Tibial artery (tissue), 4 donors: Measurements from ENCODE around the gene GPX3.

ENCODE experiments used
- DNase-seq, 2 donors: peaks; one replicate each; pipeline ENCODE4 v3.0.0-alpha.2; 2019
- H3K27ac ChIP-seq, 2 donors: fragments of 200-600 bp; sonication (generic) in 1 of 2; 1 replicate in 1 of 2; 2 replicates in 1 of 2; pipeline ENCODE4 v1.5.1; 2018 to 2019; ENCODE audit warnings: mild to moderate bottlenecking in 1 of 2
- H3K27me3 ChIP-seq, 2 donors: fragments of 200-600 bp; sonication (generic) in 1 of 2; one replicate each; pipeline versions ENCODE4 v1.5.1 to v1.6.0; 2016 to 2019
- H3K36me3 ChIP-seq, 3 donors: fragments of 200-600 bp; sonication (generic) in 2 of 3; one replicate each; pipeline ENCODE4 v1.5.1; 2016 to 2019; ENCODE audit warnings: mild to moderate bottlenecking in 2 of 3
- H3K4me1 ChIP-seq, 4 donors: fragments of 200-600 bp; sonication (generic) in 2 of 4; 1 replicate in 3 of 4; 2 replicates in 1 of 4; pipeline ENCODE4 v1.5.1; 2016 to 2019
- H3K4me3 ChIP-seq, 2 donors: fragments of 200-600 bp; sonication (generic) in 1 of 2; 1 replicate in 1 of 2; 2 replicates in 1 of 2; pipeline ENCODE4 v1.5.1; 2018 to 2019; ENCODE audit warnings: mild to moderate bottlenecking in 2 of 2
- H3K9me3 ChIP-seq, 3 donors: fragments of 200-600 bp; sonication (generic) in 1 of 3; one replicate each; pipeline ENCODE4 v1.5.1; 2016 to 2019
- intact Hi-C: fragments of 100-400 bp; cut with DNase I; formaldehyde crosslinking; loops from one replicate; pipeline ENCODE4 v1.15.0; 2023; ENCODE audit warnings: low total_unique reads
- TF ChIP-seq, protein P1 (sequence below), 2 experiments: fragments of 200-600 bp in 1 of 2; fragments of 450-650 bp in 1 of 2; IDR thresholded peaks; one replicate each; pipeline ENCODE4 v1.5.1; 2017 to 2019; ENCODE audit warnings: antibody characterized with exemption in 2 of 2, mild to moderate bottlenecking in 1 of 2, moderate library complexity in 1 of 2

GPX3 gene

DNA sequence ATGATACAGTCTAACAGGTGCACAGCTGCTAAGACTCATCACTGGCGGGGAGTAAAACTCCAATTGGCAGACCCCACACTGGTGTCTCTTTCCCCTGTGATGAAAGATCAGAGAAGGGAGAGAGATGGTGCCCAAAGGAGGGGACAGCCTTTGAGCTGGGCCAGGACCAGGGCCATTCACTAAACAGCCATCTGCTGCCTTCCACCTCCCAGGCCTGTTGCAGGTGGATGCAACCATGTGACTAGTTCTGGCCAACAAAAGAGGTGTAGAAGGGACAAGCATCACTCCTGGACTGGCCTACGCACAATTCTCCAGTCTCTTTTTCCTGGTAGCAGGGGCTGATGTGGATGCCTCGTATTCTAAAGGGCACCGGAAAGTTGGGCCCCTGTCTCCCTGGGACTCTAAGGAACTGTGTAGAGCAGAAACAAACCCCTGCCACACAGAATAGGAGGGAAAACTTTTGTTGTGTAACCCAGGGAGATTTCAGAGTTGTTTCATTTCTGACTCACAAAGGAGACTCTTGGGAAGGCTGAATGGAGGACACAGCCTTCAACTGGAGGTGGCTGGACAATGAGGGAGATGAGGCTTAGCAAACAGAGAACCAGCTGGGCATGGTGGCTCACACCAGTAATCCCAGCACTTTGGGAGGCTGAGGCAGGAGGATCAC is 33.5 kb downstream of the GPX3 start:
- intact Hi-C loops = loop anchor here (2.0 to 5.0 kb wide), 2 partner anchors 61 to 113 kb away; no protein-coding TSS in a partner anchor
- Histone ChIP-seq H3K4me1 (peaks cover 0 to 7% (median 3%) of the 10 kb centered on the region in 4 donors), H3K9me3 (no peaks in the 10 kb centered on the region), H3K27me3 (no peaks in the 10 kb centered on the region), H3K27ac (no peak overlapping the region), H3K36me3 (peaks cover 50 to 98% (median 84%) of the 10 kb centered on the region in 3 donors), H3K4me3 (no peak overlapping the region)
- no peak for DNase-seq
- TF ChIP-seq, protein P1, sequence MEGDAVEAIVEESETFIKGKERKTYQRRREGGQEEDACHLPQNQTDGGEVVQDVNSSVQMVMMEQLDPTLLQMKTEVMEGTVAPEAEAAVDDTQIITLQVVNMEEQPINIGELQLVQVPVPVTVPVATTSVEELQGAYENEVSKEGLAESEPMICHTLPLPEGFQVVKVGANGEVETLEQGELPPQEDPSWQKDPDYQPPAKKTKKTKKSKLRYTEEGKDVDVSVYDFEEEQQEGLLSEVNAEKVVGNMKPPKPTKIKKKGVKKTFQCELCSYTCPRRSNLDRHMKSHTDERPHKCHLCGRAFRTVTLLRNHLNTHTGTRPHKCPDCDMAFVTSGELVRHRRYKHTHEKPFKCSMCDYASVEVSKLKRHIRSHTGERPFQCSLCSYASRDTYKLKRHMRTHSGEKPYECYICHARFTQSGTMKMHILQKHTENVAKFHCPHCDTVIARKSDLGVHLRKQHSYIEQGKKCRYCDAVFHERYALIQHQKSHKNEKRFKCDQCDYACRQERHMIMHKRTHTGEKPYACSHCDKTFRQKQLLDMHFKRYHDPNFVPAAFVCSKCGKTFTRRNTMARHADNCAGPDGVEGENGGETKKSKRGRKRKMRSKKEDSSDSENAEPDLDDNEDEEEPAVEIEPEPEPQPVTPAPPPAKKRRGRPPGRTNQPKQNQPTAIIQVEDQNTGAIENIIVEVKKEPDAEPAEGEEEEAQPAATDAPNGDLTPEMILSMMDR (IDR thresholded peaks at IDR 0.05) = no peak

DNA sequence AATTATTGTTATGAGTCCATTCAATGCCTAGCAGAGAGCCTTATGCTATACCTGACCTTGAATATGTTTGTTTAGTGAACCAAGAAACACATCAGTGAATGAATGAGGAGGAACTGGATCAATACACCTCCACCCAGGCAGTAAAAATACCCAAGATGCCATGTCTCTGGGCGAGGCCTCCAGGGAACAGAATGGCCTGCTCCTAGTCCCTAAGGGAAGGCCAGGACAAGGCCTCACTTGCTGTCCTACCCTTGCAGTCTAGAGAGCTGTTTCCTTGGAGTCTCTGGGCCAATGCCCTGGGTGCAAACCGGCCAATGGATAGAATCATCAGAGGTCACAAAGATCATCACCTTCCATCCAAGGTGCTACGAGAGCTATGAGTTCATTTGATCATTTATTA is 34.3 kb downstream of the GPX3 start:
- TF ChIP-seq, protein P1 (IDR thresholded peaks at IDR 0.05) = no peak
- no peak for DNase-seq
- H3K36me3 ChIP-seq = peaks cover 42 to 95% (median 82%) of the 10 kb centered on the region in 3 donors
- H3K4me1 ChIP-seq = peaks cover 0 to 13% (median 5%) of the 10 kb centered on the region in 4 donors
- H3K9me3 ChIP-seq = no peaks in the 10 kb centered on the region
- no peaks in the 10 kb centered on the region for H3K27me3 ChIP-seq
- no peak overlapping the region for H3K4me3 ChIP-seq
- no peak overlapping the region for H3K27ac ChIP-seq
- intact Hi-C loops = loop anchor here (5.0 kb wide), 1 partner anchor 113 kb away; no protein-coding TSS in a partner anchor

GRCh38 chr5:151055336-151055735 is 34.9 kb downstream of the GPX3 start:
- peaks cover 0 to 20% (median 11%) of the 10 kb centered on the region in 4 donors for H3K4me1 ChIP-seq
- no peak overlapping the region for H3K27ac ChIP-seq
- TF ChIP-seq, protein P1 (IDR thresholded peaks at IDR 0.05) = no peak
- intact Hi-C loops = no loop called here
- no peaks in the 10 kb centered on the region for H3K9me3 ChIP-seq
- no peaks in the 10 kb centered on the region for H3K27me3 ChIP-seq
- peaks cover 38 to 88% (median 77%) of the 10 kb centered on the region in 3 donors for H3K36me3 ChIP-seq
- no peak for DNase-seq
- no peak overlapping the region for H3K4me3 ChIP-seq

GRCh38 chr5:151056379-151057325 is 36.3 kb downstream of the GPX3 start:
- Histone ChIP-seq H3K9me3 (no peaks in the 10 kb centered on the region), H3K4me1 (peaks cover 0 to 33% (median 20%) of the 10 kb centered on the region in 4 donors), H3K27me3 (no peaks in the 10 kb centered on the region), H3K36me3 (peaks cover 34 to 82% (median 74%) of the 10 kb centered on the region in 3 donors), H3K27ac (no peak overlapping the region), H3K4me3 (no peak overlapping the region)
- no peak for DNase-seq
- intact Hi-C loops = no loop called here
- TF ChIP-seq, protein P1 (IDR thresholded peaks at IDR 0.05) = no peak

- TF ChIP-seq, protein P1 (IDR thresholded peaks at IDR 0.05) = no peak
- no peak for DNase-seq
- Histone ChIP-seq H3K36me3 (peaks cover 40 to 80% (median 75%) of the 10 kb centered on the region in 3 donors), H3K27ac (no peak overlapping the region), H3K4me3 (no peak overlapping the region), H3K4me1 (peaks cover 0 to 43% (median 28%) of the 10 kb centered on the region in 4 donors), H3K27me3 (no peaks in the 10 kb centered on the region), H3K9me3 (no peaks in the 10 kb centered on the region)
- intact Hi-C loops = no loop called here
Observed at GRCh38 chr5:151058301-151058700, 37.9 kb downstream of the GPX3 start.
